ENCODE measurements around the gene CCDC85B. TPM values are rescaled to one million over a fixed set of nuclear protein-coding genes. Genes with fewer than 3 reads are reported as not detected.
A peak's percentile ranks its signal among the peaks of the same experiment; 100 is the strongest.
"Not testable (repeated sequence)": the region's sequence is repeated elsewhere in the genome, so short reads cannot be mapped to it uniquely, and the experiment has no call there.

The CCDC85B gene
- total RNA-seq: 10 to 100 TPM; 78.5 to 81.3 TPM

DNA sequence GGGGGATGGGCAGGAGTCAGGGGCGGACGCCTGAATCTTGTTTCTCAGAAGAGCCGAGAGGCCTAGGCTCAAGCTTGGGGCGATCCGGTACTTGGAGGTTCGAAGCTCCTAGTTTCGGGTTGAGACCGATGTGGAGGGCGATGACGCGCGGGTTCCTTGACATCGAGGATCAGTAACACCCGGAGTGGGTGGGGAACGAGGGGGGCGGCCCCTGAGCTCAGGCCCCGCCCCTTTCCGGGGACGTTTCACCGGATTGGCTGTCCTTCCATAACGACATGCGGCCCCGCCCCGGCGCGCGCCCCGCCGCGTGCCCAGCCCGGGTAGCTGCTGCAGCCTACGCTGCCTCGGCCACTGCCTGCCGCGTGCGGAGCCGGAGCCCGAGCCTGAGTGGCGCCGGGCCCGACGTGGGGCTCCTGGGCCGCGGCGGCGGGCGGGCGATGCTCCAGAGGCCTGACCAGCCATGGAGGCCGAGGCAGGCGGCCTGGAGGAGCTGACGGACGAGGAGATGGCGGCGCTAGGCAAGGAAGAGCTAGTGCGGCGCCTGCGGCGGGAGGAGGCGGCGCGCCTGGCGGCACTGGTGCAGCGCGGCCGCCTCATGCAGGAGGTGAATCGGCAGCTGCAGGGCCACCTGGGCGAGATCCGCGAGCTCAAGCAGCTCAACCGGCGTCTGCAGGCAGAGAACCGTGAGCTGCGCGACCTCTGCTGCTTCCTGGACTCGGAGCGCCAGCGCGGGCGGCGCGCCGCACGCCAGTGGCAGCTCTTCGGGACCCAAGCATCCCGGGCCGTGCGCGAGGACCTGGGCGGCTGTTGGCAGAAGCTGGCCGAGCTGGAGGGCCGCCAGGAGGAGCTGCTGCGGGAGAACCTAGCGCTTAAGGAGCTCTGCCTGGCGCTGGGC is at the start of gene CCDC85B:
Gene CCDC85B (plus strand): TSS at position 350 of the 895 bp plus-strand sequence. CDS start 111 bp downstream, at position 461.
- H3K9me3 Mint-ChIP-seq: no peaks in the 10 kb centered on the region
- H3K36me3 Mint-ChIP-seq: peaks cover 35% of the 10 kb centered on the region
- H3K4me1 Mint-ChIP-seq: peaks cover 57% of the 10 kb centered on the region
- H3K27ac Mint-ChIP-seq: peak within 1 kb of the TSS; percentile 94
- peak within 1 kb of the TSS; percentile 98 for H3K4me3 Mint-ChIP-seq
- DNase-seq: peak; percentile 99
- H3K27me3 Mint-ChIP-seq: peaks cover 3% of the 10 kb centered on the region

DNA sequence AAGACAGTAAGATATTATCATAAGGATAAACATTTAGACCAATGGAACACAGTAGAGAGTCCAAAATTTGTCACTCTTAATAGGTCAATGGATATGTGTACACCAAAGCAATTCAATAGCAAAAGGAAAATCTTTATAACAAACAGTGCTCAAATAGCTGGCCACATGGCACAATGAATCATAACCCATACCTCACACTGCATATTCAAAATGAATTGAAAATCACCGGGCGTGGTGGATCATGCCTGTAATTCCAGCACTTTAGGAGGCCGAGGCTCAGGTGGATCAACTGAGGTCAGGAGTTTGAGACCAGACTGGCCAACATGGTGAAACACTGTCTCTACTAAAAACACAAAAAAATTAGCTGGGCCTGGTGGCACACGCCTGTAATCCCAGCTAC is 48.3 kb upstream of the CCDC85B start:
- DNase-seq: no peak
- no peaks in the 10 kb centered on the region for H3K27me3 Mint-ChIP-seq
- H3K4me1 Mint-ChIP-seq: no peaks in the 10 kb centered on the region
- no peaks in the 10 kb centered on the region for H3K9me3 Mint-ChIP-seq
- no peak overlapping the region for H3K27ac Mint-ChIP-seq
- no peaks in the 10 kb centered on the region for H3K36me3 Mint-ChIP-seq
- no peak overlapping the region for H3K4me3 Mint-ChIP-seq

DNA sequence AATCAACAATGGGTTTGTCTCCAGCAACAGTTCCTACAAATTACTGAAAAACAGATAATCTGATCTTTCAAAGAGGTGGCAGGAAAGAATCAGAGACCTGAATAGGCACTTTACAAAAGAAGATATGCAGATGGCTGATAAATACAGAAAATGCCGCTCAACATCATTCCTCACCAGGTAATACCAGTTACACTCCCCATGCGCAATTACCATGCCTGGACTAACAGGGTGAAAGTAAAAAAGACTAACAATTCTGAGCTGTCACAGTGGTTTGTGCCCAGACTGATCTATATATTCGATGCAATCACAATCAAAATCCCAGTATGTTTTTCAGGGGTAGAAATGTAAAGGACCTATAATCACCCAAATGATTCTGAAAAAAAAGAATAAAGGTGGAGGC is 46.7 kb upstream of the CCDC85B start:
- Mint-ChIP-seq H3K4me3 (no peak overlapping the region), H3K27me3 (no peaks in the 10 kb centered on the region), H3K27ac (no peak overlapping the region), H3K9me3 (no peaks in the 10 kb centered on the region), H3K4me1 (no peaks in the 10 kb centered on the region), H3K36me3 (no peaks in the 10 kb centered on the region)
- no peak for DNase-seq

DNA sequence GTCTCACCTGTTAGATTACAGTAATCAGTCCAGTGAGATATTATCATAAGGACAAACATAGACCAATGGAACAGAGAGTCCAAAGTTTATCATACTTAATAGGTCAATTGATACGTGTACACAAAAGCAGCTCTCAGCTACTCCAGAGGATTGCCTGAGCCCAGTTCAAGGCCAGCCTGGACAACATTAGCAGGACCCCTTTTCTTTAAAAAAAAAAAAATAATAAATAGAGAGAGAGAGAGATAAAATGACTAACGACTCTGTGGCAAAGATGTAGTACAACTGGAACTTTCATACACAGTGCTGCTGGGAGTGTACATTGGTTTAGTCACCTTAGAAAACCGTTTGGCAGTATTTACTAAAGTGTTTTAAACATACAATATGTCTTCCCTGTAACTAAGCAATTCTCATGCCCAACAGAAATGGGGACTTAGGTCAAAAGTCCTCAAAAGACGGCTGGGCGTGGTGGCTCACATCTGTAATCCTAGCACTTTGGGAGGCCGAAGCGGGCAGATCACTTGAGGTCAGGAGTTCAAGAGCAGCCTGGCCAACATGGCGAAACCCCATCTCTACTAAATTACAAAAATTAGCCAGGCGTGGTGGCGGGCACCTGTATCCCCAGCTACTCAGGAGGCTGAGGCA is 46.1 kb upstream of the CCDC85B start:
- H3K4me1 Mint-ChIP-seq: no peaks in the 10 kb centered on the region
- no peaks in the 10 kb centered on the region for H3K9me3 Mint-ChIP-seq
- H3K36me3 Mint-ChIP-seq: no peaks in the 10 kb centered on the region
- H3K27ac Mint-ChIP-seq: no peak overlapping the region
- DNase-seq: no peak
- H3K27me3 Mint-ChIP-seq: no peaks in the 10 kb centered on the region
- H3K4me3 Mint-ChIP-seq: no peak overlapping the region

DNA sequence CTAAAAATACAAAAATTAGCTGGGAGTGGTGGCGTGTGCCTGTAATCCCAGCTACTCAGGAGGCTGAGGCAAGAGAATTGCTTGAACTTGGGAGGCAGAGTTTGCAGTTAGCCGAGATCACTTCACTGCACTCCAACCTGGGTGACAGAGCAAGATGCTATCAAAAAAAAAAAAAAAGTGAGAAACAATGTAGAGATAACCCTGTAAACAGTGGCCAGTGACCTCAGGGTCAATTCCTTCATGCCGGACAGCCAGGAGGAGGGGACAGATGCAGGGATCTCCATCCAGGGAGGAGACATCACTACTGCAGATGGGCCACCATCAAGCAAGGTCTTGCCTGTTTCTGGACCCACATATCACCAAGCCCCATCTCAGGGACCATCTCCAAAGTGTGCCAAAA is 42.7 kb upstream of the CCDC85B start:
- no peak overlapping the region for H3K27ac Mint-ChIP-seq
- H3K27me3 Mint-ChIP-seq: no peaks in the 10 kb centered on the region
- DNase-seq: no peak
- no peaks in the 10 kb centered on the region for H3K4me1 Mint-ChIP-seq
- H3K36me3 Mint-ChIP-seq: peaks cover 17% of the 10 kb centered on the region
- no peak overlapping the region for H3K4me3 Mint-ChIP-seq
- H3K9me3 Mint-ChIP-seq: peaks cover 7% of the 10 kb centered on the region

DNA sequence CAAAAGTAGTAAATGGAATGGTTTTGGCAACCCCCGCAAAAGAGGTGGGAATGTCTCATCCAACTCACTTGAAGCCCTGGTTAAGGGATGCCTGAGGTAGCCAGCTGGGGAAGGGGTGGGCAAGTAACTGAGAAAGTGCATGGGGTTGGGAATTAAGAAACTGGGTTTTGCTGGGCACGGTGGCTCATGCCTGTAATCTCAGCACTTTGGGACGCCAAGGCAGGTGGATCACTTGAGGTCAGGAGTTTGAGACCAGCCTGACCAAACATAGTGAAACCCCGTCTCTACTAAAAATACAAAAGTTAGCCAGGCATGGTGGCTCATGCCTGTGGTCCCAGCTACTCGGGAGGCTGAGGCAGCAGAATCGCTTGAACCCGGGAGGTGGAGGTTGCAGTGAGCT is 41.8 kb upstream of the CCDC85B start:
- H3K36me3 Mint-ChIP-seq: peaks cover 26% of the 10 kb centered on the region
- H3K27me3 Mint-ChIP-seq, H3K4me3 Mint-ChIP-seq, H3K9me3 Mint-ChIP-seq, DNase-seq, H3K27ac Mint-ChIP-seq, H3K4me1 Mint-ChIP-seq: not testable (repeated sequence)

DNA sequence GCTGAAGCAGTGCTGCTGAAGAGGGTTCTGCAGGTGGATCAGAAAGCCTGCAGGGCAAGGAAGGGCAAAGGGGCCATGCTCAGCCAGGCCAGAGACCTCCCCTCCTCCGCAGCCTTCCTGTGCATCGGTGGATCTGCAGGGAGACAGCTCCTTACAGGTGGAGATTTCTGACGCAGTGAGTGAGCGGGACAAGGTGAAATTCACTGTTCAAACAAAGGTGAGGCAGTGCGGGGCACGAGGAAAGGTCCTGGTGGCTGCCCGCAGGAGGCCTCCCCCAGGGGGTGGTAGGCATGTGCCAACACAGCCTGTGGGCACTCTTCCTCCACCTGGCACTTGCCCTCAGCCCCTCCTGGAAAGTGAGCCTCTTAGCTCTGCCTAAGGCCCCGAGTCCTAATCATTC is 41.1 kb upstream of the CCDC85B start:
- no peak overlapping the region for H3K4me3 Mint-ChIP-seq
- no peak overlapping the region for H3K27ac Mint-ChIP-seq
- peaks cover 10% of the 10 kb centered on the region for H3K4me1 Mint-ChIP-seq
- H3K36me3 Mint-ChIP-seq: peaks cover 33% of the 10 kb centered on the region
- no peaks in the 10 kb centered on the region for H3K27me3 Mint-ChIP-seq
- DNase-seq: no peak
- peaks cover 7% of the 10 kb centered on the region for H3K9me3 Mint-ChIP-seq

DNA sequence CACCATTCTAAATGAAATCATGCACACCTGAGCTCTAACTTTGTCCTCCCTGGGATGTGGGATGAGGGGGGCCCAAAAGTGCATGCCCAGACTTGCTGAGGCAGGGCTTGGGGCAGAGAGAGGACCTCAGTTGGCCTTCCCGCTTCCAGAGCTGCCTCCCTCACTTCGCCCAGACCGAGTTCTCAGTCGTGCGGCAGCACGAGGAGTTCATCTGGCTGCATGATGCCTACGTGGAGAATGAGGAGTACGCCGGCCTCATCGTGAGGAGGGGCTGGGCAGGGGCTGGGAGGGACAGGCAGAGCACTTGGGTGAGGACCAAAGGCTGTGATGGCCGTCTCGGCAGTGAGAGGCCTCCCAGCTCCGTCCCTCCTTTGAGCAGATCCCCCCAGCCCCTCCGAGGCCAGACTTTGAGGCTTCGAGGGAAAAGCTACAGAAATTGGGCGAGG is 40.7 kb upstream of the CCDC85B start:
- Mint-ChIP-seq H3K27ac (no peak overlapping the region), H3K4me1 (peaks cover 14% of the 10 kb centered on the region), H3K27me3 (no peaks in the 10 kb centered on the region), H3K9me3 (peaks cover 7% of the 10 kb centered on the region), H3K36me3 (peaks cover 37% of the 10 kb centered on the region), H3K4me3 (no peak overlapping the region)
- DNase-seq: no peak

DNA sequence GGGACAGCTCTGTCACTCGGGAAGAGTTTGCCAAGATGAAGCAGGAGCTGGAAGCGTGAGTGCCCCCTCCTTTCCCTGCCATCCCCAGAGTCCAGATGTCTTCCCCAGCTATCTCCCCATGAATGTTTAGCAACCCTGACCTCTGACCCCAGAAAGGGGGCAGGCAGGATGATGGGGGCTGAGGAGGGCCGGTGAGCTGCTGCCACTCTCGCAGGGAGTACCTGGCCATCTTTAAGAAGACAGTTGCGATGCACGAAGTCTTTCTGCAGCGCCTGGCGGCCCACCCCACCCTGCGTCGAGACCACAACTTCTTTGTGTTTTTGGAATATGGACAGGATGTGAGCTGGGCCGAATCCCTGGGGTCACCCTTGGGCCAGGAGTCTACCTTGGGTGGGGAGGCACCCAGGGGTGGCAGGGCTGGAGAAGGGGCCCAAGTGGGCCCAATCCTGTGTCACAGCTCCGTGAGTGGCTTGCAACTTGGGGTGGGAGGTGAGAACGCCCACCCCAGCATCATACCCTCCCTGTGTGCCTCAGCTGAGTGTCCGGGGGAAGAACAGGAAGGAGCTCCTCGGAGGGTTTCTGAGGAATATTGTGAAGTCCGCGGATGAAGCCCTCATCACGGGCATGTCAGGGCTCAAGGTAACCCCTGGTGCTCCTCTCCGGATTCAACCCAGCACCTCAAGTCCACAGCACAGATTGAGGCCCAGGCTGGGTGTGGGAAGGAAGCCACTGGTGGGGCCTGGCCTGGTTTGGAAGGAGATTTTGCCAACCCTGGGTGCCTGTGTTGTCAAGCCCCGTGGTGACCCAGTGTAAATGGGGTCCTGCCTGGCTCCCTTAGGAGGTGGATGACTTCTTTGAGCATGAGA is 40.0 kb upstream of the CCDC85B start:
- no peak overlapping the region for H3K27ac Mint-ChIP-seq
- peaks cover 39% of the 10 kb centered on the region for H3K36me3 Mint-ChIP-seq
- H3K4me1 Mint-ChIP-seq: peaks cover 18% of the 10 kb centered on the region
- H3K9me3 Mint-ChIP-seq: peaks cover 7% of the 10 kb centered on the region
- H3K27me3 Mint-ChIP-seq: no peaks in the 10 kb centered on the region
- no peak for DNase-seq
- H3K4me3 Mint-ChIP-seq: no peak overlapping the region

DNA sequence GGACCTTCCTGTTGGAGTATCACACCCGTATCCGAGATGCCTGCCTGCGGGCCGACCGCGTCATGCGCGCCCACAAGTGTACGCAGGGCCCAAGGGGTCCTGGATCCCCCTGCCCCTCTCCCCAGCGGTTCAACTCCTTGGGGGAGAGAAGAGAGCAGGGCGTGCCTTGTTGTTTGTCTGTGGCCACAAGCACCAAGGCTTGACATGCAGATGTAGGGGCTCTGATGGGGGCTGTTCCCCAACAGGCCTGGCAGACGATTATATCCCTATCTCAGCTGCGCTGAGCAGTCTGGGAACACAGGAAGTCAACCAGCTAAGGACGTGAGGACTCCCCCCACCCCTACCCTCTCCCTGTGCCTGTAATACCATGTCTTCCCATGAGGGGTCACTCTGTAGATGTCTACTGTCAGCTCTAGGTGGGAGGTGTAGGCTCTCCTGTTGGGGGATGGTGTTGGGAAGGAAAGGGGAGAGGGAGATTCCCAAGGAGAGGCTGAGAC is 39.3 kb upstream of the CCDC85B start:
- Mint-ChIP-seq H3K9me3 (peaks cover 7% of the 10 kb centered on the region), H3K36me3 (peaks cover 46% of the 10 kb centered on the region), H3K4me1 (peaks cover 24% of the 10 kb centered on the region), H3K4me3 (no peak overlapping the region), H3K27ac (peak overlapping the region; percentile 34), H3K27me3 (no peaks in the 10 kb centered on the region)
- DNase-seq: no peak

DNA sequence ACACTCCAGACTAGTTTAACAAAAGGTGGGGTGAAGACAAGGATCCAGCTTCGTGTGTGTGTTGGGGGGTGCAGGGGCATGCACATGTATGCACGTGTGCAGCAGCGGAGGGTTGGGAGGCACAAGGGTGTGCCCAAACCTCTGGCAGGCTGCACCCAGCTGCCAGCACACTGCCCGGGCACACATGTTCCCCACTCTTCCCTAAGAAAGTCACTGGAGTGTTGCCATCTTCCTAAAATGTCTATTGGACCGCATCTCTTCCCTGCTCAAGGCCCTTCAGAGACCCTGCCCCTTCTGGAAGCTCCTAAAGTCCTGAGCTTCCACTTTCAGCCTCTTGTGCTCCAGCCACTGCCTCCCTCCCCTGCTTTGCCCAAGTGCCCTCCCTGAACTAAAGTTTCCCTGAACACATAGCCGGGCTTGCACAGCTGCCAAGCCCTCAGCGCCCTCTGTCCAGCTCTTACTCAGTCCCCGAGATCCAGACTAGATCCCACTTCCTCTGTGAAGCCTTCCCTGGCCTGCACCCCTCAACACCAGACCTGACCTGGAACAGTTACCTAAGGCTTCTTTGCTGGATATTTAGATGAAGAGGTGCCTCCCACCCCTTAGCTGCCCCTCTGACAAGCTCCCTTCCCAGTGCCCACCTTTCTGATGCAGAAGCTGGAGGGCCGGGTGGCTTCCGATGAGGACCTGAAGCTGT is 38.5 kb upstream of the CCDC85B start:
- no peak for DNase-seq
- Mint-ChIP-seq H3K27ac (peak overlapping the region; percentile 47), H3K9me3 (peaks cover 7% of the 10 kb centered on the region), H3K4me1 (peaks cover 32% of the 10 kb centered on the region), H3K27me3 (no peaks in the 10 kb centered on the region), H3K36me3 (peaks cover 54% of the 10 kb centered on the region), H3K4me3 (peak overlapping the region; percentile 32)

DNA sequence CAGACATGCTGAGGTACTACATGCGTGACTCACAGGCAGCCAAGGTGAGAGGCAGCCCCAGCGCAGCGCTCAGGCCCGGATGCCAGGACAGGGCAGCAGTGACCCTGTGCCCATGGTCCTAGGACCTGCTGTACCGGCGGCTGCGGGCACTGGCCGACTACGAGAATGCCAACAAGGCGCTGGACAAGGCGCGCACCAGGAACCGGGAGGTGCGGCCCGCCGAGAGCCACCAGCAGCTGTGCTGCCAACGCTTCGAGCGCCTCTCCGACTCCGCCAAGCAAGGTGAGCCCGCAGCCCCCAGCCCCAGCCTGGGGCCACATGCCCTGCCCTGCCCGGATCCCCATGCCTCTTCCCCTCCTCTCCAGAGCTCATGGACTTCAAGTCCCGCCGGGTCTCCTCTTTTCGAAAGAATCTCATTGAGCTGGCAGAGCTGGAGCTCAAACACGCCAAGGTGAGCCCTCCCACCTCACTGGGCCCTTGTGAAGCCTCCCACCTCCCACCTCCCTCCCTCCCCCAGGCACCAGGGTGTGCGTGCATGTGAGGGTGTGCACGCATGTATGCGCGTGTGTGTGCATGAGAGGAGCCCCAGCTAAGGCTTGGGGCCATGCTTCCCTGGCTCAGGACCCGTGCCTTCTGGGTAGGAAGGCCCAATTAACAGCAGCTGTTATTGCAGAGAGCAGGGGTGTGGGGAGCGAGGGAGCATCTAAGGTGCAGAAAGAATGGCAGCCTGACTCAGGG is 37.8 kb upstream of the CCDC85B start:
- H3K27me3 Mint-ChIP-seq: no peaks in the 10 kb centered on the region
- peaks cover 7% of the 10 kb centered on the region for H3K9me3 Mint-ChIP-seq
- H3K36me3 Mint-ChIP-seq: peaks cover 54% of the 10 kb centered on the region
- H3K4me1 Mint-ChIP-seq: peaks cover 32% of the 10 kb centered on the region
- DNase-seq: no peak
- no peak overlapping the region for H3K4me3 Mint-ChIP-seq
- H3K27ac Mint-ChIP-seq: peak overlapping the region; percentile 42

DNA sequence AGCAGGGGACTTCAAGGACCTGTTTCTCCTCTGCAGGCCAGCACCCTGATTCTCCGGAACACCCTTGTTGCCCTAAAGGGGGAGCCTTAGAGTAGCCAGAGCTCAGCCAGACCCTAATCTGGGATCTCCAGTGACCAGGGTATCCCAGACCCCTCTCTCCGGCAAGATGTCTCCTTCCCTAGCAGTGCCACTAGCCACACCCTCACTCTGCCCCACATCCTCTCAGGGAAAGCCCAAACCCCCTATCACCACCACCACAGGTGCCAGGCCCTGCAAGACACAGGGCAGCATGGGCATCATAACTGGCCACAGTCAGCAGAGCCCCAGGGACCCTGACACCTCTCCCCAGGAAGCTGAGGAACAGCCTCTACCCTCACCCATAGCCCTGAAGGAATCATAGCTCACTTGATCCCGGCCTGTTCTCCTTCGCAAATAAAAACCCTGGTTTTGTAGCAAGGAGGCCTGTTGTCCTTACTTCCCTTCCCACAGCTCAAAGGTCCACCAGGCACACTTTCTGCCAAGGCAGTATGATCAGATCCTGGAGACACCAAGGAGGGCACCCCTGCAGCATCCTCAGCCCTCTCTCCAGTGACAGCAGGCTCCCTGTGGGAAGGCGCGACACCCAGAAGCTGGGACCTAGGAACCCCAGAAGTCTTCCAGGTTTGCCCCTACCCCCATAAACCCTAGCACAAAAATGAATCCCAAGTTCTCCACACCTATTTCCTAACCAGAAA is 37.1 kb upstream of the CCDC85B start:
- peaks cover 7% of the 10 kb centered on the region for H3K9me3 Mint-ChIP-seq
- peaks cover 33% of the 10 kb centered on the region for H3K4me1 Mint-ChIP-seq
- H3K27me3 Mint-ChIP-seq: no peaks in the 10 kb centered on the region
- H3K4me3 Mint-ChIP-seq: no peak overlapping the region
- H3K27ac Mint-ChIP-seq: peak overlapping the region; percentile 61
- H3K36me3 Mint-ChIP-seq: peaks cover 54% of the 10 kb centered on the region
- DNase-seq: no peak
